Forelimb muscle (tissue), 1 donor: ENCODE results near the gene SPSB2. TPM values are rescaled to one million over a fixed set of nuclear protein-coding genes. Genes with fewer than 3 reads are reported as not detected.
A peak's percentile ranks its signal among the peaks of the same experiment; 100 is the strongest.
"Not testable (repeated sequence)": the region's sequence is repeated elsewhere in the genome, so short reads cannot be mapped to it uniquely, and the experiment has no call there.

Source experiments
- DNase-seq: peaks from one replicate; pipeline ENCODE4 v3.0.0-alpha.2; 2013; ENCODE audit warnings: low read depth
- polyA plus RNA-seq: library from polyadenylated mRNA; unstranded; fragments of 120-200 nt; gene quantifications from one replicate; pipeline ENCODE4 v1.2.1, GENCODE V29; 2013; ENCODE audit not compliant: insufficient read length

Gene SPSB2
- polyA plus RNA-seq, 1 donor, result 8.9 TPM

GRCh38 chr12:6902448-6902847 lies 29.3 kb upstream of the SPSB2 start:
- no peak for DNase-seq

GRCh38 chr12:6899837-6900519 lies 26.9 kb upstream of the SPSB2 start:
- peak; percentile 32 for DNase-seq

- no peak for DNase-seq
Measured at GRCh38 chr12:6899427-6899826, 26.3 kb upstream of the SPSB2 start.

- no peak for DNase-seq
Measured at GRCh38 chr12:6896846-6897435, 23.8 kb upstream of the SPSB2 start.

- DNase-seq, result no peak
Measured at GRCh38 chr12:6894321-6894720, 21.2 kb upstream of the SPSB2 start.

GRCh38 chr12:6892683-6893082 lies 19.6 kb upstream of the SPSB2 start:
- DNase-seq, result not testable (repeated sequence)

- no peak for DNase-seq
Measured at GRCh38 chr12:6891646-6892001, 18.5 kb upstream of the SPSB2 start.

- DNase-seq, result peak; percentile 90
Measured at GRCh38 chr12:6890789-6891645, 17.9 kb upstream of the SPSB2 start.

GRCh38 chr12:6889775-6890573 lies 16.9 kb upstream of the SPSB2 start:
- DNase-seq, result not testable (repeated sequence)

GRCh38 chr12:6888794-6889193 lies 15.7 kb upstream of the SPSB2 start:
- DNase-seq, result not testable (repeated sequence)

- DNase-seq, result no peak
Measured at GRCh38 chr12:6888360-6888759, 15.3 kb upstream of the SPSB2 start.

- no peak for DNase-seq
Measured at GRCh38 chr12:6887460-6887859, 14.4 kb upstream of the SPSB2 start.

GRCh38 chr12:6886206-6886999 lies 13.3 kb upstream of the SPSB2 start:
- not testable (repeated sequence) for DNase-seq

GRCh38 chr12:6884539-6884938 lies 11.4 kb upstream of the SPSB2 start:
- no peak for DNase-seq

- DNase-seq, result no peak
Measured at GRCh38 chr12:6883683-6884082, 10.6 kb upstream of the SPSB2 start.

GRCh38 chr12:6883252-6883651 lies 10.1 kb upstream of the SPSB2 start:
- no peak for DNase-seq

GRCh38 chr12:6879824-6880223 lies 6.7 kb upstream of the SPSB2 start:
- DNase-seq, result not testable (repeated sequence)

GRCh38 chr12:6874015-6874368 lies 889 bp upstream of the SPSB2 start:
- not testable (repeated sequence) for DNase-seq

- DNase-seq, result no peak
Measured at GRCh38 chr12:6872073-6873048, 742 bp downstream of the SPSB2 start.
